Muscle layer of duodenum (tissue), 2 donors: ENCODE measurements around the gene PGAP1.

Experiments used
- H3K27ac ChIP-seq: one replicate; pipeline ENCODE4 v1.7.0; 2013; ENCODE audit warnings: mild to moderate bottlenecking, low read length
- H3K27me3 ChIP-seq: one replicate; pipeline ENCODE4 v1.7.0; 2013; ENCODE audit warnings: low read depth, mild to moderate bottlenecking, control low read depth, low read length
- H3K36me3 ChIP-seq, 2 donors: one replicate each; pipeline ENCODE4 v1.7.0; 2013; ENCODE audit warnings: low read length in 2 of 2, control low read depth in 1 of 2, mild to moderate bottlenecking in 1 of 2; ENCODE audit not compliant: insufficient read depth in 2 of 2, control insufficient read depth in 1 of 2
- H3K4me1 ChIP-seq, 2 donors: one replicate each; pipeline ENCODE4 v1.7.0; 2013; ENCODE audit warnings: low read length in 2 of 2, mild to moderate bottlenecking in 2 of 2, control low read depth in 1 of 2, moderate library complexity in 1 of 2; ENCODE audit not compliant: insufficient read depth in 2 of 2, control insufficient read depth in 1 of 2
- H3K4me3 ChIP-seq, 2 donors: one replicate each; pipeline ENCODE4 v1.7.0; 2013; ENCODE audit warnings: low read length in 2 of 2, low read depth in 1 of 2, mild to moderate bottlenecking in 1 of 2
- H3K9me3 ChIP-seq, 2 donors: one replicate each; pipeline ENCODE4 v1.7.0; 2013; ENCODE audit warnings: low read length in 2 of 2, control low read depth in 1 of 2, mild to moderate bottlenecking in 1 of 2; ENCODE audit not compliant: control insufficient read depth in 1 of 2
- donor health status: healthy.

PGAP1 gene

DNA sequence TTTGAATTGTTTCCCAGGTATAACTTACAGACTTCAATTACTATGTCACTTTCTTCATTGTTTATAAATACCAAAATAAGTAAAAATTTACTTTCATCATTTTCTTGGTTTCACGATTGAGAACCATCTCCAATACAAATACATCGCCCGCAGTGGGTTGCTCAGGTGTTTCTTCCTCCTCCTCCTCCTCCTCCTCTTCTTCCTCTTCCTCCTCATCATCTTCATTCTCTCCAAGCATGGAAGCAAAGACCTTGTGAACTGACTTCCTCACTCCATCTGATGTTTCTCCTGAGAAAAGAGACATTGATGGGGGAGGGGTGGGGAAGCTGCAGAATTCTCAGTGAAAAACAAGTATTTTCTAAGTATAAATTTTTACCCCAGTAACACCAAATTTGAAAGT lies 133.6 kb downstream of the PGAP1 start:
- H3K4me1 ChIP-seq, result peaks cover 0 to 12% of the 10 kb centered on the region in 2 donors
- no peaks in the 10 kb centered on the region for H3K9me3 ChIP-seq
- no peaks in the 10 kb centered on the region for H3K27me3 ChIP-seq
- H3K27ac ChIP-seq, result no peak overlapping the region
- H3K4me3 ChIP-seq, result no peak overlapping the region
- H3K36me3 ChIP-seq, result peaks cover 48 to 66% of the 10 kb centered on the region in 2 donors

DNA sequence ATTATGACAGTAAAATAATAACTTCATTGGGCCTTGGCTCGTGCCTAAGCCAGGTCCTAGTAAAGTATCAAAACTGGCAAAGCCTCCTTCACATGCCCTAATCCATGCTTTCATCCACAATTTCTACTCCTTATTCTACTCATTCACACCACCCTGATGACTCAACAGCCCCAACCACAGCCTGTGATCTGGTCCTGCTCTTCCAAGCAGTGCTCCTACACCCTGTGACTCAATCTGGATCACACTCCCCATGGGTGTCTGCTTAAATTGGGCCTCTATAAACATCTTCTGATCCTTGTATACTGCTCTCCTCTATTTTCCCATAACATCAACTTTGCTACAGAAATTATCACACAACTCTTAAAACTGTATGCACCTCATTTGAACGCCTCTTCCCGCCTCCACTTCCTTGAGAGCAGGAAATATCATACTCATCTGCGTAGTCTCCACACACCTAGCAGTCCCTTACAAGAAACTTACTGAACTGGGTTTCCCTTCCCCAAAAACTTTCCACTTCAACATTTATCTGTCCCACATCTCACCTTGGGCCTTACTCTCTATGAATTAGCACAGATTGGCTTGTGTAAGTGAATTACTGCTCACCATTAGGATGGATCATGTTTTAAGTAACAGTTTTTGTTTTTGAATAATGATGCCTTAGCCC lies 142.9 kb downstream of the PGAP1 start:
- H3K4me1 ChIP-seq, result no peaks in the 10 kb centered on the region
- H3K27me3 ChIP-seq, result no peaks in the 10 kb centered on the region
- no peak overlapping the region for H3K4me3 ChIP-seq
- peaks cover 57 to 93% of the 10 kb centered on the region in 2 donors for H3K36me3 ChIP-seq
- no peak overlapping the region for H3K27ac ChIP-seq
- no peaks in the 10 kb centered on the region for H3K9me3 ChIP-seq
